HepG2 (cell line): ENCODE results near the gene CASS4. TPM values are rescaled to one million over a fixed set of nuclear protein-coding genes. Genes with fewer than 3 reads are reported as not detected.

Experiments used
- ATAC-seq: fragments of 200-7000 bp; cut with Tn5 transposase; 3 replicates; pipeline ENCODE4 v1.9.1; 2020; ENCODE audit warnings: mild to moderate bottlenecking, moderate library complexity
- BruUV-seq: library from RNA; stranded (reverse); fragments of 400-500 nt; replicated peaks from 2 replicates; lab custom pipeline; 2021; lab: Mats Ljungman, UMichigan
- CTCF ChIA-PET: fragments of 300-600 bp; formaldehyde crosslinking; extraction: SDS; loops from one replicate; lab custom pipeline; 2021; ENCODE audit warnings: low total read pairs, inconsistent platforms, low intra/inter-chr PET ratio; lab: Yijun Ruan, JAX
- POLR2A ChIA-PET: fragments of 350-600 bp; sonication (Branson Sonifier 250); formaldehyde crosslinking; loops from one replicate; lab custom pipeline; 2020; ENCODE audit warnings: antibody characterized with exemption, inconsistent platforms; lab: Yijun Ruan, JAX
- DNase-seq: peaks from one replicate; pipeline ENCODE4 v3.0.0-alpha.2; 2015; ENCODE audit warnings: low spot score
- FAIRE-seq: peaks from 3 replicates; lab custom pipeline; 2011; peaks lifted over from hg19 to GRCh38; lab: Jason Lieb, UNC
- H2AFZ ChIP-seq: one replicate; pipeline ENCODE4 v1.6.1; 2011; ENCODE audit warnings: low read length, inconsistent platforms
- H3K27ac ChIP-seq: fragments of 300-600 bp; 3 replicates; pipeline ENCODE4 v1.8.0; 2011; ENCODE audit warnings: mixed run types, mild to moderate bottlenecking, mixed read lengths, low read length, inconsistent platforms; ENCODE audit not compliant: insufficient read depth; ENCODE audit errors: extremely low read length
- H3K27me3 ChIP-seq, 2 experiments: fragments of 200-600 bp in 1 of 2; 2 replicates in 1 of 2; 3 replicates in 1 of 2; pipeline versions ENCODE4 v1.6.0 to v1.8.0; 2011; ENCODE audit warnings: low read length in 2 of 2, mild to moderate bottlenecking in 2 of 2, moderate library complexity in 2 of 2, inconsistent platforms in 1 of 2; ENCODE audit not compliant: insufficient read depth in 2 of 2, control insufficient read depth in 1 of 2
- H3K36me3 ChIP-seq, 2 experiments: fragments of 200-600 bp in 1 of 2; replicated peaks in 1 of 2; 2 replicates in 1 of 2; 3 replicates in 1 of 2; pipeline versions ENCODE4 v1.5.1 to v1.8.0; 2011; ENCODE audit warnings: low read length in 2 of 2, inconsistent platforms in 1 of 2; ENCODE audit not compliant: insufficient read depth in 2 of 2, control insufficient read depth in 1 of 2
- H3K4me1 ChIP-seq: 2 replicates; pipeline ENCODE4 v1.5.1; 2012; ENCODE audit warnings: low read length, inconsistent platforms; ENCODE audit not compliant: insufficient read depth
- H3K4me2 ChIP-seq: 2 replicates; pipeline ENCODE4 v1.6.0; 2011; ENCODE audit warnings: low read depth, low read length, inconsistent platforms
- H3K4me3 ChIP-seq, 3 experiments: fragments of 200-600 bp in 1 of 3; sonication (generic), shearing (Covaris generic) in 1 of 3; replicated peaks in 1 of 3; 2 replicates each; pipeline ENCODE4 v1.5.1; 2011 to 2016; ENCODE audit warnings: low read length in 3 of 3, inconsistent platforms in 2 of 3, low read depth in 2 of 3, mild to moderate bottlenecking in 2 of 3, control low read depth in 1 of 3, mixed read lengths in 1 of 3; ENCODE audit not compliant: insufficient read depth in 1 of 3
- H3K79me2 ChIP-seq: one replicate; pipeline ENCODE4 v1.6.1; 2011; ENCODE audit warnings: low read length, inconsistent platforms; ENCODE audit not compliant: insufficient read depth
- H3K9ac ChIP-seq: 2 replicates; pipeline ENCODE4 v1.6.0; 2011; ENCODE audit warnings: mild to moderate bottlenecking, low read depth, low read length, inconsistent platforms; ENCODE audit not compliant: insufficient read depth
- H3K9me3 ChIP-seq: 2 replicates; pipeline ENCODE4 v1.5.1; 2012; ENCODE audit warnings: mild to moderate bottlenecking, low read length
- H4K20me1 ChIP-seq: 2 replicates; pipeline ENCODE4 v1.6.0; 2011; ENCODE audit warnings: inconsistent platforms, mild to moderate bottlenecking, low read length, moderate library complexity; ENCODE audit not compliant: insufficient read depth
- BRF2 ChIP-seq: sonication (generic); formaldehyde crosslinking; IDR thresholded peaks from 2 replicates; pipeline ENCODE4 v1.8.1; 2022; ENCODE audit warnings: mild to moderate bottlenecking, missing genetic modification reagents
- CC2D1A ChIP-seq: sonication (generic); formaldehyde crosslinking; IDR thresholded peaks from 2 replicates; pipeline ENCODE4 v1.8.1; 2023; ENCODE audit warnings: mild to moderate bottlenecking, missing genetic modification reagents
- CERS6 ChIP-seq: sonication (generic); formaldehyde crosslinking; IDR thresholded peaks from 2 replicates; pipeline ENCODE4 v1.5.0; 2020; ENCODE audit warnings: missing genetic modification reagents
- DPF2 ChIP-seq: sonication (generic); formaldehyde crosslinking; IDR thresholded peaks from 2 replicates; pipeline ENCODE4 v1.4.0; 2020; ENCODE audit warnings: mild to moderate bottlenecking, low read depth, missing genetic modification reagents, borderline replicate concordance
- E2F1 ChIP-seq: sonication (generic); formaldehyde crosslinking; IDR thresholded peaks from 2 replicates; pipeline ENCODE4 v1.5.0; 2020; ENCODE audit warnings: missing genetic modification reagents
- HOXA3 ChIP-seq: sonication (generic); formaldehyde crosslinking; IDR thresholded peaks from 2 replicates; pipeline ENCODE4 v1.5.0; 2020; ENCODE audit warnings: missing genetic modification reagents
- HOXD1 ChIP-seq: sonication (generic); formaldehyde crosslinking; IDR thresholded peaks from 2 replicates; pipeline ENCODE4 v1.5.0; 2020; ENCODE audit warnings: missing genetic modification reagents
- JUNB ChIP-seq: sonication (generic); formaldehyde crosslinking; IDR thresholded peaks from 2 replicates; pipeline ENCODE4 v1.8.0; 2022; ENCODE audit warnings: missing genetic modification reagents, mild to moderate bottlenecking, borderline replicate concordance
- MEF2D ChIP-seq: sonication (generic); formaldehyde crosslinking; IDR thresholded peaks from 2 replicates; pipeline ENCODE4 v1.5.1; 2020; ENCODE audit warnings: mild to moderate bottlenecking, missing genetic modification reagents
- MTA1 ChIP-seq: sonication (generic); formaldehyde crosslinking; IDR thresholded peaks from 2 replicates; pipeline ENCODE4 v1.4.0; 2020; ENCODE audit warnings: missing genetic modification reagents, mild to moderate bottlenecking, borderline replicate concordance
- NFE2 ChIP-seq: sonication (generic); formaldehyde crosslinking; IDR thresholded peaks from 2 replicates; pipeline ENCODE4 v1.4.0; 2020; ENCODE audit warnings: missing genetic modification reagents
- NFIC ChIP-seq: IDR thresholded peaks from 2 replicates; pipeline ENCODE4 v1.6.1; 2012; ENCODE audit warnings: mild to moderate bottlenecking, low read length, inconsistent platforms
- NRL ChIP-seq: sonication (generic); formaldehyde crosslinking; IDR thresholded peaks from 2 replicates; pipeline ENCODE4 v1.5.0; 2020; ENCODE audit warnings: missing genetic modification reagents, mild to moderate bottlenecking, moderate library complexity, borderline replicate concordance
- PCBP2 ChIP-seq: fragments of 200-400 bp; formaldehyde crosslinking; optimal IDR thresholded peaks from 2 replicates; pipeline ENCODE3; 2018; ENCODE audit warnings: low read length, low read depth; ENCODE audit not compliant: poor library complexity, severe bottlenecking
- PRPF4 ChIP-seq: fragments of 200-400 bp; formaldehyde crosslinking; IDR thresholded peaks from 2 replicates; pipeline ENCODE4 v1.6.1; 2016; ENCODE audit warnings: low read length, low read depth; ENCODE audit not compliant: poor library complexity, severe bottlenecking
- RFX1 ChIP-seq: fragments of 450-650 bp; IDR thresholded peaks from 2 replicates; pipeline ENCODE4 v1.6.1; 2017
- ZFP82 ChIP-seq: sonication (generic); formaldehyde crosslinking; IDR thresholded peaks from 2 replicates; pipeline ENCODE4 v1.5.1; 2020; ENCODE audit warnings: mild to moderate bottlenecking, missing genetic modification reagents, borderline replicate concordance
- ZNF17 ChIP-seq: sonication (generic); formaldehyde crosslinking; IDR thresholded peaks from 2 replicates; pipeline ENCODE4 v1.5.0; 2020; ENCODE audit warnings: mild to moderate bottlenecking, missing genetic modification reagents
- ZNF597 ChIP-seq: sonication (generic); formaldehyde crosslinking; IDR thresholded peaks from 2 replicates; pipeline ENCODE4 v1.5.0; 2020; ENCODE audit warnings: missing genetic modification reagents
- ZNF629 ChIP-seq: sonication (generic); formaldehyde crosslinking; conservative IDR thresholded peaks from 2 replicates; pipeline ENCODE4 v1.5.0; 2020; ENCODE audit warnings: missing genetic modification reagents
- WGBS: methylation state at CpG from one replicate; pipeline ENCODE4 v1.1.6; 2017; ENCODE audit warnings: low lambda C conversion rate; 5-methylcytosine and 5-hydroxymethylcytosine counted together
- in situ Hi-C: cut with HindIII; loops from 2 replicates; pipeline ENCODE4 v1.10.0; 2017; ENCODE audit warnings: low pct_unique_long_range_greater_than_20kb; ENCODE audit not compliant: extremely low pct_ligation_motif_present
- intact Hi-C: fragments of 100-400 bp; cut with micrococcal nuclease; formaldehyde crosslinking; loops from one replicate; pipeline ENCODE4 v1.10.0; 2022; ENCODE audit not compliant: unreplicated experiment
- polyA plus RNA-seq, 8 experiments: library from polyadenylated mRNA; depleted of rRNA in 3 of 8; stranded (reverse) in 7 of 8; unstranded in 1 of 8; fragments of >200 nt; fragmentation: Illumina TruSeq in 4 of 8; extraction: Trizol in 4 of 8; gene quantifications; 2 replicates each; pipeline versions ENCODE4 v1.2.1 to v1.2.3, GENCODE V29; 2011 to 2016; ENCODE audit warnings: low read depth in 4 of 8, missing spikeins in 1 of 8, mixed read lengths in 1 of 8; ENCODE audit not compliant: insufficient read depth in 1 of 8
- total RNA-seq, 5 experiments: library from RNA; depleted of rRNA; stranded (reverse); fragments of >200 nt; fragmentation: Illumina TruSeq; extraction: Trizol; gene quantifications; 2 replicates each; pipeline ENCODE4 v1.2.3, GENCODE V29; 2016; ENCODE audit warnings: low read depth in 1 of 5

Gene CASS4
- total and polyA plus RNA-seq, 2 of the 13 experiments (the other 11 are each of a cell fraction or from before 2014, with no cell fraction given), result 0.17 to 0.49 TPM

- no peak for TF ChIP-seq RFX1
- TF ChIP-seq ZNF17 (CRISPR knock-in tag), result no peak
- TF ChIP-seq MTA1 (CRISPR knock-in tag), result no peak
- TF ChIP-seq JUNB (CRISPR knock-in tag), result no peak
- TF ChIP-seq PRPF4, result no peak
- no peak for TF ChIP-seq HOXD1 (CRISPR knock-in tag)
- no peak for TF ChIP-seq NFE2 (CRISPR knock-in tag)
- TF ChIP-seq HOXA3 (CRISPR knock-in tag), result no peak
- TF ChIP-seq NFIC, result no peak
- no peak for TF ChIP-seq CERS6 (CRISPR knock-in tag)
Measured at GRCh38 chr20:56381501-56381900, 30.6 kb upstream of the CASS4 start (continued).

GRCh38 chr20:56382696-56383095 lies 29.4 kb upstream of the CASS4 start:
- no TSS peak for BruUV-seq
- Histone ChIP-seq H3K4me2 (no peak overlapping the region), H3K27me3 (no peaks in the 10 kb centered on the region), H3K27ac (no peak overlapping the region), H3K79me2 (peaks cover 72% of the 10 kb centered on the region), H3K4me1 (peaks cover 30% of the 10 kb centered on the region), H3K4me3 (no peak overlapping the region), H3K36me3 (peaks cover 36 to 79% of the 10 kb centered on the region in 2 experiments), H2AFZ (no peak overlapping the region), H4K20me1 (no peaks in the 10 kb centered on the region), H3K9ac (no peak overlapping the region), H3K9me3 (no peaks in the 10 kb centered on the region)
- TF ChIP-seq ZNF629 (CRISPR knock-in tag) (no peak), PCBP2 (no peak), DPF2 (CRISPR knock-in tag) (no peak), NRL (CRISPR knock-in tag) (no peak), CC2D1A (CRISPR knock-in tag) (no peak), ZNF597 (CRISPR knock-in tag) (no peak), E2F1 (CRISPR knock-in tag) (no peak), MEF2D (CRISPR knock-in tag) (no peak), BRF2 (CRISPR knock-in tag) (no peak), ZFP82 (no peak), PRPF4 (no peak)
- in situ Hi-C loops (no loop called here), intact Hi-C loops (no loop called here)
- ChIA-PET POLR2A (interaction anchor here (1.1 to 3.6 kb wide), 3 partner anchors 9 to 24 kb away, joined by 3 to 17 read pairs (median 4); partner anchors contain the start of genes AURKA, CSTF1 and FAM210B), CTCF (no interaction called here)
- ATAC-seq (no peak), DNase-seq (no peak), FAIRE-seq (no peak)
- WGBS, result 94% methylated on average over 4 of the region's 4 CpGs
